Liver (tissue), 9 donors: Measurements from ENCODE around the gene DAB1. TPM values are rescaled to one million over a fixed set of nuclear protein-coding genes. Genes with fewer than 3 reads are reported as not detected.

Experiments
- DNase-seq: peaks from one replicate; pipeline ENCODE4 v3.0.0-alpha.2; 2017; ENCODE audit warnings: low spot score
- H3K27ac ChIP-seq, 2 donors: one replicate each; pipeline ENCODE4 v1.7.0; 2013; ENCODE audit warnings: inconsistent platforms in 2 of 2, low read length in 2 of 2, control low read depth in 1 of 2, low read depth in 1 of 2, mild to moderate bottlenecking in 1 of 2
- H3K27me3 ChIP-seq, 4 donors: one replicate each; pipeline versions ENCODE4 v1.6.1 to v1.7.0; 2013; ENCODE audit warnings: low read length in 3 of 4, inconsistent platforms in 1 of 4, mild to moderate bottlenecking in 1 of 4, moderate library complexity in 1 of 4; ENCODE audit not compliant: control insufficient read depth in 4 of 4, insufficient read depth in 4 of 4
- H3K36me3 ChIP-seq, 4 donors: one replicate each; pipeline versions ENCODE4 v1.6.1 to v1.7.0; 2013; ENCODE audit warnings: low read length in 3 of 4, mild to moderate bottlenecking in 3 of 4, low read depth in 1 of 4, moderate library complexity in 1 of 4; ENCODE audit not compliant: control insufficient read depth in 4 of 4, insufficient read depth in 3 of 4
- H3K4me1 ChIP-seq, 4 donors: one replicate each; pipeline versions ENCODE4 v1.6.1 to v1.7.0; 2013; ENCODE audit warnings: low read length in 3 of 4, mild to moderate bottlenecking in 3 of 4, moderate library complexity in 1 of 4; ENCODE audit not compliant: control insufficient read depth in 4 of 4, insufficient read depth in 4 of 4
- H3K4me3 ChIP-seq, 3 donors: one replicate each; pipeline versions ENCODE4 v1.6.1 to v1.7.0; 2013; ENCODE audit warnings: low read length in 3 of 3, control low read depth in 1 of 3, low read depth in 1 of 3, mild to moderate bottlenecking in 1 of 3
- H3K9ac ChIP-seq, 2 donors: one replicate each; pipeline ENCODE4 v1.7.0; 2013; ENCODE audit warnings: low read length in 2 of 2, mild to moderate bottlenecking in 2 of 2, moderate library complexity in 2 of 2, control low read depth in 1 of 2, low read depth in 1 of 2
- H3K9me3 ChIP-seq, 4 donors: one replicate each; pipeline versions ENCODE4 v1.6.1 to v1.7.0; 2013; ENCODE audit warnings: low read length in 3 of 4; ENCODE audit not compliant: control insufficient read depth in 4 of 4
- EGR1 ChIP-seq, 2 donors: IDR thresholded peaks; 2 replicates each; pipeline ENCODE4 v1.6.1; 2016 to 2018; ENCODE audit warnings: antibody characterized with exemption in 2 of 2, low read depth in 2 of 2
- FOXA1 ChIP-seq: IDR thresholded peaks from 2 replicates; pipeline ENCODE4 v1.6.1; 2016; ENCODE audit warnings: antibody characterized with exemption
- FOXA2 ChIP-seq: IDR thresholded peaks from 2 replicates; pipeline ENCODE4 v1.6.1; 2016; ENCODE audit warnings: antibody characterized with exemption
- GABPA ChIP-seq, 2 donors: IDR thresholded peaks in 1 of 2; conservative IDR thresholded peaks in 1 of 2; 2 replicates each; pipeline ENCODE4 v1.6.1; 2016; ENCODE audit warnings: antibody characterized with exemption in 2 of 2, mild to moderate bottlenecking in 1 of 2, moderate library complexity in 1 of 2
- HNF4A ChIP-seq, 2 donors: conservative IDR thresholded peaks; 2 replicates each; pipeline ENCODE4 v1.6.1; 2016; ENCODE audit warnings: antibody characterized with exemption in 2 of 2, mild to moderate bottlenecking in 2 of 2
- HNF4G ChIP-seq: IDR thresholded peaks from 2 replicates; pipeline ENCODE4 v1.6.1; 2016; ENCODE audit warnings: antibody characterized with exemption
- JUND ChIP-seq, 2 donors: IDR thresholded peaks; 2 replicates each; pipeline ENCODE4 v1.6.1; 2016; ENCODE audit warnings: antibody characterized with exemption in 2 of 2
- NR2F2 ChIP-seq: IDR thresholded peaks from 2 replicates; pipeline ENCODE4 v1.6.1; 2016; ENCODE audit warnings: antibody characterized with exemption
- RAD21 ChIP-seq, 2 donors: IDR thresholded peaks; 2 replicates each; pipeline ENCODE4 v1.6.1; 2016; ENCODE audit warnings: antibody characterized with exemption in 2 of 2, mild to moderate bottlenecking in 2 of 2
- RXRA ChIP-seq, 2 donors: IDR thresholded peaks; 2 replicates each; pipeline ENCODE4 v1.6.1; 2017 to 2018; ENCODE audit warnings: antibody characterized with exemption in 2 of 2, mild to moderate bottlenecking in 1 of 2
- SP1 ChIP-seq: IDR thresholded peaks from 2 replicates; pipeline ENCODE4 v1.6.1; 2018; ENCODE audit warnings: antibody characterized with exemption, mild to moderate bottlenecking
- TAF1 ChIP-seq: conservative IDR thresholded peaks from 2 replicates; pipeline ENCODE4 v1.6.1; 2016; ENCODE audit warnings: antibody characterized with exemption, mild to moderate bottlenecking
- YY1 ChIP-seq: IDR thresholded peaks from 2 replicates; pipeline ENCODE4 v1.6.1; 2016; ENCODE audit warnings: antibody characterized with exemption, mild to moderate bottlenecking
- WGBS: extraction: QIAGEN DNeasy Blood & Tissue Kit; methylation state at CpG from one replicate; pipeline ENCODE4 v1.1.7; 2013; 5-methylcytosine and 5-hydroxymethylcytosine counted together
- polyA plus RNA-seq, 2 donors: library from polyadenylated mRNA; stranded (reverse) in 1 of 2; unstranded in 1 of 2; fragments of 200-250 nt in 1 of 2; fragments of >200 nt in 1 of 2; fragmentation: Nextera tagmentation in 1 of 2; extraction: Ambion mirVana in 1 of 2; gene quantifications; one replicate each; pipeline versions ENCODE4 v1.2.1 to v1.2.3, GENCODE V29; 2013 to 2015
- total RNA-seq, 2 donors: library from RNA; depleted of rRNA; stranded (reverse); fragments of >200 nt; gene quantifications; one replicate each; pipeline ENCODE4 v1.2.3, GENCODE V29; 2014
- TF ChIP-seq, protein P1 (sequence below): IDR thresholded peaks from 2 replicates; pipeline ENCODE4 v1.6.1; 2016; ENCODE audit warnings: antibody characterized with exemption
- TF ChIP-seq, protein P2 (sequence below): IDR thresholded peaks from 2 replicates; pipeline ENCODE4 v1.6.1; 2016; ENCODE audit warnings: antibody characterized with exemption, mild to moderate bottlenecking
- TF ChIP-seq, protein P3 (sequence below): fragments of 150-350 bp; IDR thresholded peaks from 2 replicates; pipeline ENCODE4 v1.5.1; 2017; ENCODE audit warnings: improper control_type of control experiment, low read depth, low read length; ENCODE audit not compliant: missing input control
- TF ChIP-seq, protein P4 (sequence below): IDR thresholded peaks from 2 replicates; pipeline ENCODE4 v1.6.1; 2016; ENCODE audit warnings: antibody characterized with exemption
- TF ChIP-seq, protein P5 (sequence below): IDR thresholded peaks from 2 replicates; pipeline ENCODE4 v1.6.1; 2016; ENCODE audit warnings: antibody characterized with exemption
- donor health status: healthy.
- donor health status: healthy.
- donor health status: healthy.
- donor health status: healthy.
- donor health status: healthy.

DAB1 gene
- total and polyA plus RNA-seq, 4 donors = 0.54 to 1.7 (median 1.2) TPM

DNA sequence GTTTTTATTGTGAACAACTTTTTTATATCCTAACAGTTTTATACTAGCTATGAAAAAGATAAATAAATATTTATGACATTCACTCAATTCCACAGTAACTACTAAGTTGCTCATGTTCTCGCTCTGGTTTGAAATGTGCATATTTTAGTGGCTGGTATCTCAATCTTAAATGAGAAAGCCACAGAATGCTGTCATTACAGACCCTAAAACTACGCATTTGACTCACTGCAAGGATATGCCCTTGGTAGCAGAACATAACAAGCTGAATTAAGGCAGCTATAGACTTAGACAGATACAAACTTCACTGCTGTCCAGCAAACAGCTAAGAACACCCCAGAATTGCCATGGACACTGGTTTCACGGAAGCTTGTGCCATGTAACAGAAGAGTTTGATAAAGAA, 19.0 kb downstream of the DAB1 start:
- no peaks in the 10 kb centered on the region for H3K36me3 ChIP-seq
- H3K27me3 ChIP-seq = no peaks in the 10 kb centered on the region
- peaks cover 0 to 5% (median under 1%) of the 10 kb centered on the region in 4 donors for H3K4me1 ChIP-seq
- H3K9me3 ChIP-seq = no peaks in the 10 kb centered on the region
- H3K27ac ChIP-seq = no peak overlapping the region
- no peak for TF ChIP-seq NR2F2
- H3K9ac ChIP-seq = no peak overlapping the region
- no peak overlapping the region for H3K4me3 ChIP-seq
- DNase-seq = no peak
- WGBS = 77% methylated on average over 3 of the region's 3 CpGs

DNA sequence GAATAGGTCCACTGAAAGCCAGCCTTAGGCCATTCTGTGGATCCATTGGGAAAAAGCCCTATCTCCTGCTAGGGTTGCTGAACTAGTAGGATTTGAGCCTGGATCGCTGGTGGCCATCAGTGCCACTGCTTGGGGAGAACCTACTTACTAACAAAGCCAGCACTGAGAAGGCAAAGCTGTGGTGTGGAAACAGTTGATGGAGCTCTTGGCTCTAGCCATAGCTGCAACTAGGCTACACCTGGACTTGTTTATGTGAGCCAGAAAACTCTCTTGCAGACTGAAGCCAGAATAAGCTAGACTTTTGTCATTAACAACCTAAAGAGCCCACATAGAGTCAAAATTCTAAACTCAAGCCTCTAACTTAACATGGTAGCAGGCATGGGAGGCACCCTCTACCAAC, 20.7 kb downstream of the DAB1 start:
- Histone ChIP-seq H3K9ac (no peak overlapping the region), H3K4me1 (peaks cover 0 to 5% (median 1%) of the 10 kb centered on the region in 4 donors), H3K4me3 (no peak overlapping the region), H3K27me3 (no peaks in the 10 kb centered on the region), H3K36me3 (no peaks in the 10 kb centered on the region), H3K27ac (no peak overlapping the region), H3K9me3 (no peaks in the 10 kb centered on the region)
- DNase-seq = no peak
- TF ChIP-seq FOXA1 (no peak), GABPA (IDR thresholded peaks at IDR 0.05 in 1 of 2, conservative IDR thresholded peaks at IDR 0.05 in 1 of 2) (no peak), YY1 (no peak)
- TF ChIP-seq, protein P1, sequence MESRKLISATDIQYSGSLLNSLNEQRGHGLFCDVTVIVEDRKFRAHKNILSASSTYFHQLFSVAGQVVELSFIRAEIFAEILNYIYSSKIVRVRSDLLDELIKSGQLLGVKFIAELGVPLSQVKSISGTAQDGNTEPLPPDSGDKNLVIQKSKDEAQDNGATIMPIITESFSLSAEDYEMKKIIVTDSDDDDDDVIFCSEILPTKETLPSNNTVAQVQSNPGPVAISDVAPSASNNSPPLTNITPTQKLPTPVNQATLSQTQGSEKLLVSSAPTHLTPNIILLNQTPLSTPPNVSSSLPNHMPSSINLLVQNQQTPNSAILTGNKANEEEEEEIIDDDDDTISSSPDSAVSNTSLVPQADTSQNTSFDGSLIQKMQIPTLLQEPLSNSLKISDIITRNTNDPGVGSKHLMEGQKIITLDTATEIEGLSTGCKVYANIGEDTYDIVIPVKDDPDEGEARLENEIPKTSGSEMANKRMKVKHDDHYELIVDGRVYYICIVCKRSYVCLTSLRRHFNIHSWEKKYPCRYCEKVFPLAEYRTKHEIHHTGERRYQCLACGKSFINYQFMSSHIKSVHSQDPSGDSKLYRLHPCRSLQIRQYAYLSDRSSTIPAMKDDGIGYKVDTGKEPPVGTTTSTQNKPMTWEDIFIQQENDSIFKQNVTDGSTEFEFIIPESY = no peak
- 94% methylated on average over 1 of the region's 1 CpG for WGBS

DNA sequence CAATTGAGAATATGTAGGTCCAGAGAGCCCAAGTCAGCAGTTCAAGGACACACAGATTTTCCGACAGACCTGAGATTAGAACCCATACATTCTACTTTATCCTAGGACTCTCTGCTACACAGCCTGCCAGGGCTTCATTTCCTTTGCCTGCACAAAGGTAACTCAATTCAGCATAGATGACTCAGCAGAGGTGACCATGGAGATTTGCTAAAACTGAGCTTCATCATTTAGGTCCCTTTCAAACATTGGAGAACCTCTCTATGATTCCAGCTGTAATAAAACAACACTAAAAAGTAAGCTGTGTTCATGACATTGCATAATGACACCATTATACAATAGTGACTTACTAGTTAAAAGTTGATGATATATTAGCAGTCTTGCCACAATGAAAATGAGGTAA, 22.2 kb downstream of the DAB1 start:
- H3K36me3 ChIP-seq = no peaks in the 10 kb centered on the region
- TF ChIP-seq GABPA (IDR thresholded peaks at IDR 0.05 in 1 of 2, conservative IDR thresholded peaks at IDR 0.05 in 1 of 2) (no peak), YY1 (no peak), NR2F2 (no peak), TAF1 (no peak), FOXA2 (no peak), SP1 (no peak), EGR1 (IDR thresholded peaks at IDR 0.05; ENCODE audit: low read depth in 2 of 2) (no peak), RAD21 (IDR thresholded peaks at IDR 0.05) (no peak), FOXA1 (no peak), HNF4A (conservative IDR thresholded peaks at IDR 0.05) (no peak), RXRA (IDR thresholded peaks at IDR 0.05) (no peak), JUND (IDR thresholded peaks at IDR 0.05) (no peak), HNF4G (no peak)
- TF ChIP-seq, protein P2, sequence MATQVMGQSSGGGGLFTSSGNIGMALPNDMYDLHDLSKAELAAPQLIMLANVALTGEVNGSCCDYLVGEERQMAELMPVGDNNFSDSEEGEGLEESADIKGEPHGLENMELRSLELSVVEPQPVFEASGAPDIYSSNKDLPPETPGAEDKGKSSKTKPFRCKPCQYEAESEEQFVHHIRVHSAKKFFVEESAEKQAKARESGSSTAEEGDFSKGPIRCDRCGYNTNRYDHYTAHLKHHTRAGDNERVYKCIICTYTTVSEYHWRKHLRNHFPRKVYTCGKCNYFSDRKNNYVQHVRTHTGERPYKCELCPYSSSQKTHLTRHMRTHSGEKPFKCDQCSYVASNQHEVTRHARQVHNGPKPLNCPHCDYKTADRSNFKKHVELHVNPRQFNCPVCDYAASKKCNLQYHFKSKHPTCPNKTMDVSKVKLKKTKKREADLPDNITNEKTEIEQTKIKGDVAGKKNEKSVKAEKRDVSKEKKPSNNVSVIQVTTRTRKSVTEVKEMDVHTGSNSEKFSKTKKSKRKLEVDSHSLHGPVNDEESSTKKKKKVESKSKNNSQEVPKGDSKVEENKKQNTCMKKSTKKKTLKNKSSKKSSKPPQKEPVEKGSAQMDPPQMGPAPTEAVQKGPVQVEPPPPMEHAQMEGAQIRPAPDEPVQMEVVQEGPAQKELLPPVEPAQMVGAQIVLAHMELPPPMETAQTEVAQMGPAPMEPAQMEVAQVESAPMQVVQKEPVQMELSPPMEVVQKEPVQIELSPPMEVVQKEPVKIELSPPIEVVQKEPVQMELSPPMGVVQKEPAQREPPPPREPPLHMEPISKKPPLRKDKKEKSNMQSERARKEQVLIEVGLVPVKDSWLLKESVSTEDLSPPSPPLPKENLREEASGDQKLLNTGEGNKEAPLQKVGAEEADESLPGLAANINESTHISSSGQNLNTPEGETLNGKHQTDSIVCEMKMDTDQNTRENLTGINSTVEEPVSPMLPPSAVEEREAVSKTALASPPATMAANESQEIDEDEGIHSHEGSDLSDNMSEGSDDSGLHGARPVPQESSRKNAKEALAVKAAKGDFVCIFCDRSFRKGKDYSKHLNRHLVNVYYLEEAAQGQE = no peak
- TF ChIP-seq, protein P3, sequence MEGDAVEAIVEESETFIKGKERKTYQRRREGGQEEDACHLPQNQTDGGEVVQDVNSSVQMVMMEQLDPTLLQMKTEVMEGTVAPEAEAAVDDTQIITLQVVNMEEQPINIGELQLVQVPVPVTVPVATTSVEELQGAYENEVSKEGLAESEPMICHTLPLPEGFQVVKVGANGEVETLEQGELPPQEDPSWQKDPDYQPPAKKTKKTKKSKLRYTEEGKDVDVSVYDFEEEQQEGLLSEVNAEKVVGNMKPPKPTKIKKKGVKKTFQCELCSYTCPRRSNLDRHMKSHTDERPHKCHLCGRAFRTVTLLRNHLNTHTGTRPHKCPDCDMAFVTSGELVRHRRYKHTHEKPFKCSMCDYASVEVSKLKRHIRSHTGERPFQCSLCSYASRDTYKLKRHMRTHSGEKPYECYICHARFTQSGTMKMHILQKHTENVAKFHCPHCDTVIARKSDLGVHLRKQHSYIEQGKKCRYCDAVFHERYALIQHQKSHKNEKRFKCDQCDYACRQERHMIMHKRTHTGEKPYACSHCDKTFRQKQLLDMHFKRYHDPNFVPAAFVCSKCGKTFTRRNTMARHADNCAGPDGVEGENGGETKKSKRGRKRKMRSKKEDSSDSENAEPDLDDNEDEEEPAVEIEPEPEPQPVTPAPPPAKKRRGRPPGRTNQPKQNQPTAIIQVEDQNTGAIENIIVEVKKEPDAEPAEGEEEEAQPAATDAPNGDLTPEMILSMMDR = no peak
- TF ChIP-seq, protein P1 = no peak
- TF ChIP-seq, protein P4, sequence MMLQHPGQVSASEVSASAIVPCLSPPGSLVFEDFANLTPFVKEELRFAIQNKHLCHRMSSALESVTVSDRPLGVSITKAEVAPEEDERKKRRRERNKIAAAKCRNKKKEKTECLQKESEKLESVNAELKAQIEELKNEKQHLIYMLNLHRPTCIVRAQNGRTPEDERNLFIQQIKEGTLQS = no peak
- TF ChIP-seq, protein P5, sequence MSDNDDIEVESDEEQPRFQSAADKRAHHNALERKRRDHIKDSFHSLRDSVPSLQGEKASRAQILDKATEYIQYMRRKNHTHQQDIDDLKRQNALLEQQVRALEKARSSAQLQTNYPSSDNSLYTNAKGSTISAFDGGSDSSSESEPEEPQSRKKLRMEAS = no peak
- H3K27me3 ChIP-seq = no peaks in the 10 kb centered on the region
- H3K9me3 ChIP-seq = no peaks in the 10 kb centered on the region
- H3K4me1 ChIP-seq = peaks cover 0 to 5% (median 1%) of the 10 kb centered on the region in 4 donors
- no peak overlapping the region for H3K4me3 ChIP-seq
- H3K27ac ChIP-seq = no peak overlapping the region
- H3K9ac ChIP-seq = no peak overlapping the region
- 99% methylated on average over 1 of the region's 1 CpG for WGBS
- no peak for DNase-seq
